ENCODE data around the gene RTP3. TPM values are rescaled to one million over a fixed set of nuclear protein-coding genes. Genes with fewer than 3 reads are reported as not detected.
A peak's percentile ranks its signal among the peaks of the same experiment; 100 is the strongest.
"Not testable (repeated sequence)": the region's sequence is repeated elsewhere in the genome, so short reads cannot be mapped to it uniquely, and the experiment has no call there.

RTP3 gene
- total and polyA plus RNA-seq, 8 donors, result not detected

DNA sequence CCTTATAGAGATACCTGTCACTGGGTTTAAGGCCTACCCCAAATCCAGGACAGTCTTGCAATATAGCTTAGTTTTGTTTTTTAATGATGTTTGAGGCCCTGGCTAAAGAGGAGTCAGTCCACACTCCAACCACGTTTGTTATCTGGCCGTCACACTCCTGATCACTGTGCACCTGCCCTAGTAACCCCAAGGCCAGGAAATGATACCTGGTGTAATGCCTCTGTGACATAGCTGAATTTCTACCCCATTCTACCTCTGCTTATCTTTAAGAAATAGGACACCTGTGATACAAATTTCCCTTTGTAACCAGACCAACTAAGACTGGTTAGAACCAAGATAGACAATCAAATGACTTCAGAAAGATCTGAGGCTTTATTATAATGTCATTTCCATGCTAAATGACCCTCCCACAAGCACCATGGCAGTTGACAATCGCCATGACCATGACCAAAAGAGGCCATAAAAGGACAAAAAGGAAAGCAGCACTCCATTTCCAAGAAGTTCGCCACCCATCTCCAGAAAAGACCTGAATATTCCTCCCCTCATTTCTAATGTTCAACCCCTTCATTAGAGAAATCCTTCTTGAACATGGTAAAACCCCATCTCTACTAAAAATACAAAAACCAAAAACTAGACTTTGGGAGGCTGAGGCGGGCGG is 4.8 kb upstream of the RTP3 start:
- no peak for DNase-seq
- no peak for TF ChIP-seq EP300 (IDR thresholded peaks at IDR 0.05)
- TF ChIP-seq POLR2A (IDR thresholded peaks at IDR 0.05), result no peak
- TF ChIP-seq POLR2AphosphoS5 (IDR thresholded peaks at IDR 0.05), result no peak
- TF ChIP-seq, protein P1, sequence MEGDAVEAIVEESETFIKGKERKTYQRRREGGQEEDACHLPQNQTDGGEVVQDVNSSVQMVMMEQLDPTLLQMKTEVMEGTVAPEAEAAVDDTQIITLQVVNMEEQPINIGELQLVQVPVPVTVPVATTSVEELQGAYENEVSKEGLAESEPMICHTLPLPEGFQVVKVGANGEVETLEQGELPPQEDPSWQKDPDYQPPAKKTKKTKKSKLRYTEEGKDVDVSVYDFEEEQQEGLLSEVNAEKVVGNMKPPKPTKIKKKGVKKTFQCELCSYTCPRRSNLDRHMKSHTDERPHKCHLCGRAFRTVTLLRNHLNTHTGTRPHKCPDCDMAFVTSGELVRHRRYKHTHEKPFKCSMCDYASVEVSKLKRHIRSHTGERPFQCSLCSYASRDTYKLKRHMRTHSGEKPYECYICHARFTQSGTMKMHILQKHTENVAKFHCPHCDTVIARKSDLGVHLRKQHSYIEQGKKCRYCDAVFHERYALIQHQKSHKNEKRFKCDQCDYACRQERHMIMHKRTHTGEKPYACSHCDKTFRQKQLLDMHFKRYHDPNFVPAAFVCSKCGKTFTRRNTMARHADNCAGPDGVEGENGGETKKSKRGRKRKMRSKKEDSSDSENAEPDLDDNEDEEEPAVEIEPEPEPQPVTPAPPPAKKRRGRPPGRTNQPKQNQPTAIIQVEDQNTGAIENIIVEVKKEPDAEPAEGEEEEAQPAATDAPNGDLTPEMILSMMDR (IDR thresholded peaks at IDR 0.05), result no peak
- intact Hi-C loops (cut with DNase I; ENCODE audit: low total_unique reads), result loop anchor here (5.0 kb wide), 1 partner anchor 144 kb away; no protein-coding TSS in a partner anchor
- peaks cover 13 to 22% (median 17%) of the 10 kb centered on the region in 4 donors for H3K4me1 ChIP-seq
- H3K27me3 ChIP-seq, result no peaks in the 10 kb centered on the region
- H3K27ac ChIP-seq, result no peak overlapping the region
- H3K36me3 ChIP-seq, result no peaks in the 10 kb centered on the region
- H3K4me3 ChIP-seq, result no peak overlapping the region
- WGBS, 5 donors, result 78 to 91% (median 85%) methylated on average over 6 of the region's 6 CpGs
- no peaks in the 10 kb centered on the region for H3K9me3 ChIP-seq

DNA sequence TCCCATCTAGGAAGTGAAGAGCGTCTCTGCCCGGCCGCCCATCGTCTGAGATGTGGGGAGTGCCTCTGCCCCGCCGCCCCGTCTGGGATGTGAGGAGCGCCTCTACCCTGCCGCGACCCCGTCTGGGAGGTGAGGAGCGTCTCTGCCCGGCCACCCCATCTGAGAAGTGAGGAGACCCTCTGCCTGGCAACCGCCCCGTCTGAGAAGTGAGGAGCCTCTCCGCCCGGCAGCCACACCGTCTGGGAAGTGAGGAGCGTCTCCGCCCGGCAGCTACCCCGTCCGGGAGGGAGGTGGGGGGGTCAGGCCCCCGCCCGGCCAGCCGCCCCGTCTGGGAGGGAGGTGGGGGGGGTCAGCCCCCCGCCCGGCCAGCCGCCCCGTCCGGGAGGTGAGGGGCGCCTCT is 3.3 kb upstream of the RTP3 start:
- DNase-seq, result not testable (repeated sequence)
- H3K4me1 ChIP-seq, result peaks cover 3 to 13% (median 8%) of the 10 kb centered on the region in 4 donors
- WGBS, 5 donors, result 94 to 100% (median 97%) methylated on average over 6 to 27 of the region's 33 CpGs

DNA sequence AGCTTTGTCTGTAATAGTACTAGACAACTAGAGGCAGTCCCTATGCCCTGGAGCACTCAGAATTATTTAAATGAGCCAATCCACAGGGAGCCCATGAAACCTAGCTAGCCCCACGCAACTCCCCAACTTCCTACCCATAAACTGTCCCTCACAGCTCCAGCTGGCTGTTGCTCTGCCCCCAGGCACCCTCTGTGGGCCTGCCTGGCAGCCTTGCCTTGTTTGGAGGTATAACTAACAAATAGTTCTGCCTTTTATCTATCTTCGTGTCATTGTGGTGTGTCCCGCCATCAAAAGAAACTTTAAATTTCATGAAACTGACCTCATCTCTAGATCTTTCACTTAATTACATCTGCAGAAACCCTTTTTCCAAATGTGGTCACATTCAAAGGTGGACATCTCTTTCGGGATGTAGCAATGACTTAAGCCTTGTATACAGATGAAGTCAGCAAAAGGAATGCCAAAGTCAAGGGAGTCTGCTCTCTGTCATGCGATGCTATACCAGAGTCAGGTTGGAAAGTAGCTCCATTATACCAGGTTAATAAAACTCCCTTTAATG is 1.8 kb upstream of the RTP3 start:
- Histone ChIP-seq H3K27me3 (no peaks in the 10 kb centered on the region), H3K4me3 (no peak overlapping the region), H3K27ac (no peak overlapping the region), H3K9me3 (no peaks in the 10 kb centered on the region), H3K36me3 (no peaks in the 10 kb centered on the region), H3K4me1 (peaks cover 0 to 9% (median 3%) of the 10 kb centered on the region in 4 donors)
- TF ChIP-seq EP300 (IDR thresholded peaks at IDR 0.05), result no peak
- TF ChIP-seq POLR2AphosphoS5 (IDR thresholded peaks at IDR 0.05), result peak in 1 of 3 donors; percentile 24
- DNase-seq, result no peak
- intact Hi-C loops (cut with DNase I; ENCODE audit: low total_unique reads), result no loop called here
- WGBS, 5 donors, result 85 to 94% (median 88%) methylated on average over 5 of the region's 5 CpGs

More for the DNA sequence above, 3.3 kb upstream of the RTP3 start:
- intact Hi-C loops (cut with DNase I; ENCODE audit: low total_unique reads), result loop anchor here (5.0 kb wide), 1 partner anchor 143 kb away; no protein-coding TSS in a partner anchor
- not testable (repeated sequence) for H3K27ac ChIP-seq, H3K36me3 ChIP-seq, H3K9me3 ChIP-seq, H3K4me3 ChIP-seq, H3K27me3 ChIP-seq

DNA sequence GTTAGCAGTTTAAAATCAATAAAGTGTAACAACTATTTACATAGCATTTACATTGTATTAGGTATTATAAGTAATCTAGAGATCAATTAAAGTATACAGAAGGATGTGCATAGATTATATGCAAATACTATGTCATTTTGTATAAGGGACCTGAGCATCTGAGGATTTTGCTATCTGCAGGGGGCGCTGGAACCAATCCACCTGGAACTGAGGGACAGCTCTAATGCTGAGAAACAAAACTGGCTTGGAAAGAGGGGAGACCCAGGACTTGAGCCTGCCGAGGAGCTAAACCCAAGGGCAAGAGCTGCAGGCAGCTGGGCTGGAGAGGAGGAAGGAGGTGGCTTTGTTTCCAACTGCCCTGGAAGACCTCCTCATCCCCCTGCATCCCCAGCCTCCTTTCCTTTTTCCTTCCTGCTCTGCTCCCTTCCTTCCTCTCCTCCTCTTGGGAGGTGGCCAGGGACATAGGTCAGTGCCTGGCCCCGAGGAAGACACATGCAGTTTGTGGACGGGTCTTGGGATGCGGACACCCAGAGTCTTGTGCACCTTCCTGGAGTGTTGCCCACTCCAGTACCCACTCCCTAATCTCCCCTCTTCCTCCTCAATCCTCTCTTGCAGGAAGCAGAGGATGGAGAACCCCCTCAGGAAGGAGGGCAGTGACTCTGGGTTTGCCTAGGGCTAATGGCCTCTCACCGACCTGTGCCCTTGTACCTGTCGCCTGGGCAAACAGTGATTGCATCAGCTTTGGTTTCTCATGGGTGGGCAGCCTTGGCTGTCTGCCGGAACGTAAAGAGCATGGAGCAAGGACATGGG is 825 bp upstream of the RTP3 start:
- intact Hi-C loops (cut with DNase I; ENCODE audit: low total_unique reads), result no loop called here
- no peaks in the 10 kb centered on the region for H3K27me3 ChIP-seq
- peak in 1 of 2 donors; percentile 46 for DNase-seq
- H3K4me1 ChIP-seq, result peaks cover 0 to 4% (median 0%) of the 10 kb centered on the region in 4 donors
- H3K27ac ChIP-seq, result no peak overlapping the region
- 55 to 70% (median 63%) methylated on average over 9 of the region's 9 CpGs for WGBS, 5 donors
- H3K36me3 ChIP-seq, result no peaks in the 10 kb centered on the region
- H3K4me3 ChIP-seq, result no peak overlapping the region
- TF ChIP-seq POLR2A (IDR thresholded peaks at IDR 0.05) (no peak), EP300 (IDR thresholded peaks at IDR 0.05) (no peak), POLR2AphosphoS5 (IDR thresholded peaks at IDR 0.05) (no peak)
- TF ChIP-seq, protein P1 (IDR thresholded peaks at IDR 0.05), result no peak
- H3K9me3 ChIP-seq, result no peaks in the 10 kb centered on the region

DNA sequence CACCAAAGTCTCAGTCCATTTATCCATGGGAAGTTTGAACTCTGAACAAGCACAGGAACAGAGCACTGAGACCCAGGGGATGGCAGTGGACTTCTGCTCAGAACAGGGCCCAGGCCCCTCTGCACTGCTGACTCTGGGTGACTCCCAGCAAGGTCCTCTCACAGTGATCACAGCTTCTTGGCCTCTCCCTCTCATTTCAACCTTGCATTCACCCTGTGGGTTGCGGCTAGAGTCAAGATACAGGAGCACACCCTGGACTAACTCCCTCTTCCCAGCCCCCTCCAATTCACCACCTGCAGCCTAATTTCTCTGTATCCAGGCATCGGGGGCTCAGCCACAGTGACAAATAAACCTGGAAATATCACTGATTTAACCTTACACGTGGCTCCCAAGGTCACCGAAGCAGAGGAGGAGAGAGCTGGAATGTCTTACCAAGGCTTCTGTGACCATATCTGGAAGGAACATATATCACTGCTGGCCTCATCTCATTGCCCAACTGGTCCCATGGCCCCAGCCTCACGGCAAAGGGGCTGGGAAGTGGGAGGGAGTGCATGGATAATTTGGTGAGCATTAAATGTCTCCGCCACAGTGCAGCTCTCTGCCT is 1.2 kb downstream of the RTP3 start:
- H3K27me3 ChIP-seq, result no peaks in the 10 kb centered on the region
- intact Hi-C loops (cut with DNase I; ENCODE audit: low total_unique reads), result no loop called here
- WGBS, 5 donors, result 71 to 76% (median 75%) methylated on average over 6 of the region's 6 CpGs

More for the DNA sequence above, 1.2 kb downstream of the RTP3 start:
- no peak for TF ChIP-seq EP300 (IDR thresholded peaks at IDR 0.05)
- no peak overlapping the region for H3K27ac ChIP-seq
- no peak overlapping the region for H3K4me3 ChIP-seq
- no peak for DNase-seq
- no peaks in the 10 kb centered on the region for H3K36me3 ChIP-seq
- no peaks in the 10 kb centered on the region for H3K9me3 ChIP-seq
- H3K4me1 ChIP-seq, result peaks cover 0 to 4% (median 0%) of the 10 kb centered on the region in 4 donors

Data from stomach (tissue), 9 donors.